Measurements from ENCODE around the gene ZNF263.
A peak's percentile ranks its signal among the peaks of the same experiment; 100 is the strongest.
"Not testable (repeated sequence)": the region's sequence is repeated elsewhere in the genome, so short reads cannot be mapped to it uniquely, and the experiment has no call there.

ZNF263 gene

DNA sequence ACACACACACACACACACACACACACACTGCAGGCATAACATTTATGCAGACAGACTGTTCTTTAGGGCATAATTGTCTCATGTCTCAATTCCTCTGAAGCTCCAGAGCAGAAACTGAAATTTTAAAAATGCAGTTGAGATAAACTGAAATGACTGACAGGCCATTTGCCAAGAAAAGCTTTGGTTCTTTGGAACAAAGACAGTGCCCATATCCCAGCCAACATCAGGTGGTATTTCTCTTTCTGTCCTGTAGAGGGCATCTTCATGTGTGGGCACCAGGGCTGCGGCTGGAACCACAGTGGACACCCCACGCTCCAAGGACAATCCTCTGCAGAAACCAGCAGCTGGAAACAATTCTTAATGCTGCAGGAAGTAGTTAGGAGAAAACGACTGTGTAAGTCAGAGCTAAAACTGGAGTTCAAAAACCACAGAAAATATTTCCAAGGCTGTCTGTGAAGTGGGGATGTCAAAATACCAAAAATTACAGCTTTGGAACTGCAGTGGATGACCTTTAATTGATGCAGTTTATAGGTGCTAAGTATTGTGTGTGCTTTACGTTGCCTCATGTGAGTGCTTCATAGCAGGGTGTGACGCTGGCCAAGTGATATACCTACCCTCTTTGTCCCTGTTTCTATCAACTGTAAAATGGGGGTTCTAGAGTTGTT, 16.3 kb upstream of the ZNF263 start:
- H3K4me3 ChIP-seq (ENCODE audit: low read length), result no peak overlapping the region
- no peak for DNase-seq (ENCODE audit: low read depth)
- TF ChIP-seq, protein P1, sequence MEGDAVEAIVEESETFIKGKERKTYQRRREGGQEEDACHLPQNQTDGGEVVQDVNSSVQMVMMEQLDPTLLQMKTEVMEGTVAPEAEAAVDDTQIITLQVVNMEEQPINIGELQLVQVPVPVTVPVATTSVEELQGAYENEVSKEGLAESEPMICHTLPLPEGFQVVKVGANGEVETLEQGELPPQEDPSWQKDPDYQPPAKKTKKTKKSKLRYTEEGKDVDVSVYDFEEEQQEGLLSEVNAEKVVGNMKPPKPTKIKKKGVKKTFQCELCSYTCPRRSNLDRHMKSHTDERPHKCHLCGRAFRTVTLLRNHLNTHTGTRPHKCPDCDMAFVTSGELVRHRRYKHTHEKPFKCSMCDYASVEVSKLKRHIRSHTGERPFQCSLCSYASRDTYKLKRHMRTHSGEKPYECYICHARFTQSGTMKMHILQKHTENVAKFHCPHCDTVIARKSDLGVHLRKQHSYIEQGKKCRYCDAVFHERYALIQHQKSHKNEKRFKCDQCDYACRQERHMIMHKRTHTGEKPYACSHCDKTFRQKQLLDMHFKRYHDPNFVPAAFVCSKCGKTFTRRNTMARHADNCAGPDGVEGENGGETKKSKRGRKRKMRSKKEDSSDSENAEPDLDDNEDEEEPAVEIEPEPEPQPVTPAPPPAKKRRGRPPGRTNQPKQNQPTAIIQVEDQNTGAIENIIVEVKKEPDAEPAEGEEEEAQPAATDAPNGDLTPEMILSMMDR (conservative IDR thresholded peaks at IDR 0.05; ENCODE audit: low read depth, low read length), result peak; percentile 65

DNA sequence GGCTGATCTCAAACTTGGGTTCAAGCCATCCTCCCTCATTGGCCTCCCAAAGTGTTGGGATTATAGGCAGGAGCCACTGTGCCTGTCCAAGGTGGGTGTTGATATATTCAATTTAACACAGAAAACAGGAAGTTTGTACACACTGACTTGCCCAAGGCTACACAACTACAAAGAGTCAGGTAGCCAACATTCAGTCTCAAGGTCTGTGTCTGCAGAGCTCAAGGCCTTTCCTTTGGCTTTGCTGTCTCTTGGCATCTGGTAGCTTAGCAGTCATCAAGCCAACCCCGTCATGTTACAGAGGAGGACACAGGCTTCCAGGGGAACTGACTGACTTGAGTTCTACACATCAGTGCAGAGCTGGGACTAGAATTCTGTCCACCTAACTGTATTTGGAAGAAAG, 15.0 kb upstream of the ZNF263 start:
- TF ChIP-seq, protein P1 (conservative IDR thresholded peaks at IDR 0.05; ENCODE audit: low read depth, low read length), result no peak
- H3K4me3 ChIP-seq (ENCODE audit: low read length), result no peak overlapping the region
- DNase-seq (ENCODE audit: low read depth), result no peak

DNA sequence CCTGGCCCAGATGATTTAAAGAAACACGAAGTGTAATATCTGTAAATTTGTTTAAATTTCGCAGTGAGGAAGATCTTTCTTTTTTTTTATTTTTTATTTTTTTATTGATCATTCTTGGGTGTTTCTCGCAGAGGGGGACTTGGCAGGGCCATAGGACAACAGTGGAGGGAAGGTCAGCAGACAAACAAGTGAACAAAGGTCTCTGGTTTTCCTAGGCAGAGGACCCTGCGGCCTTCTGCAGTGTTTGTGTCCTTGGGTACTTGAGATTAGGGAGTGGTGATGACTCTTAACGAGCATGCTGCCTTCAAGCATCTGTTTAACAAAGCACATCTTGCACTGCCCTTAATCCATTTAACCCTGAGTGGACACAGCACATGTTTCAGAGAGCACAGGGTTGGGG, 12.6 kb upstream of the ZNF263 start:
- DNase-seq (ENCODE audit: low read depth); H3K4me3 ChIP-seq (ENCODE audit: low read length): not testable (repeated sequence)

DNA sequence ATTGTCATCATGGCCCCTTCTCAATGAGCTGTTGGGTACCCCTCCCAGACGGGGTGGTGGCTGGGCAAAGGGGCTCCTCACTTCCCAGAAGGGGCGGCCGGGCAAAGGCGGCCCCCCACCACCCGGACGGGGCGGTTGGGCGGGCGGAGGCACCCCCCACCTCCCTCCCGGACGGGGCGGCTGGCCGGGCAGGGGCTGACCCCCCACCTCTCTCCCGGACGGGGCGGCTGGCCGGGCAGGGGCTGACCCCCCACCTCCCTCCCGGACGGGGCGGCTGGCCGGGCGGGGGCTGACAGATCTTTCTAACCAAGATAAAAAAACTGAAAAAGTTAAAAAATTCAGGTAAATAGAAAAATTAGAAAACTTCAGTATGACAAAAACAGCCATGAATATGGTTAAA, 12.0 kb upstream of the ZNF263 start:
- H3K4me3 ChIP-seq (ENCODE audit: low read length); DNase-seq (ENCODE audit: low read depth): not testable (repeated sequence)

DNA sequence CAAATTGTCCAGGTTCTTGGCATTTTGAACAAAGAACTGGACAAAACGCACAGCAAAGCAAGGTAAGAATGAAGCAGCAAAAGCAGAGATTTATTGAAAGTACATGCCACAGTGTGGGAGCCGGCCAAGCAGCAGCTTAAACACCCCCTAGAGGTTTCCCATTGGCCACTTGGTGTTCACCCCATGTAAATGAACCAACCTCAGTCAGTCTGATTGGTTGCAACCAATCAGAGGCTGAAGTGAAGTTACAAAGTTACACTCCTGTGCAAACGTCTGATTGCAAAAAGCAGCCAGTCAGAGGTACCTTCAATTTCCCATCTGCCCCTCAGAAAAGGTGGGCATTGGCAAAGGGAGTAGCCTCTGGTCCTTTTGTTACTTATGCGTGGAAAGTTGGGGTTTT, 8.8 kb upstream of the ZNF263 start:
- TF ChIP-seq, protein P1 (conservative IDR thresholded peaks at IDR 0.05; ENCODE audit: low read depth, low read length), result no peak
- no peak for DNase-seq (ENCODE audit: low read depth)
- H3K4me3 ChIP-seq (ENCODE audit: low read length), result no peak overlapping the region

DNA sequence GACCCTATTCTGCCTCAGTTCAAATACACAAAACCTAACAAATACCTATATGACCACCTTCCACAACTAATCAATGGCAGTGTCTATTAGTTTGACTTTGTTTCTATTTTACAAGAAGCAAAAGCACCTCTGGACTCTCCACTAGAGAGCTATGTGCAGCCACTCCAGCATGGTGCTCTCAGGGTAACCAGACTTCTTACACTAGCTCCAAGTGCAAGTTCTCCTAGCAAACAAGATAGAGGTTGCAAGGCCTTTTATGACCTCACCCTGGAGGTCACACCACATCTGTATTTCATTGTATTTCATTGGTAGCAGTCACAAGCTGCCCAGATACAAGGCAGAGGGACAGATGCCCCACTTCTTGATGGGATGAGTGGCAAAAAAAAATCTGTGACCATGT, 8.3 kb upstream of the ZNF263 start:
- TF ChIP-seq, protein P1 (conservative IDR thresholded peaks at IDR 0.05; ENCODE audit: low read depth, low read length), result no peak
- no peak overlapping the region for H3K4me3 ChIP-seq (ENCODE audit: low read length)
- no peak for DNase-seq (ENCODE audit: low read depth)

DNA sequence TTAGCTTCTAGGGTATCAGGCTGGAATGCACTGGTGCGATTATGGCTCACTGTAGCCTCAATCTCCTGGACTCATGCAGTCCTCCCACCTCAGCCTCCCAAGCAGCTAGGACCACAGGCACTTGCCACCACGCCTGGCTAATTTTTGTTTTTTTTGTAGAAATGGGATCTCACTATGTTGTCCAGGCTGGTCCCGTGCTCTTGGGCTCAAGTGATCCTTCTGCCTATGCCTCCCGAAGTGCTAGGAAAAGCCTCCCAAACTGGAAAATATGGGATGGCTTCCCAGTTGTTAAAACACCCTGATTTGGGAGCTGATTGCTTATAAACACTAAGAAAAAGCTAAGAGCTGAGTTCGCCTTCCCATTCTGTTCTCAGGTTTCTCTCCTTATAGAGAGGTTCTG, 6.6 kb upstream of the ZNF263 start:
- TF ChIP-seq, protein P1 (conservative IDR thresholded peaks at IDR 0.05; ENCODE audit: low read depth, low read length), result no peak
- H3K4me3 ChIP-seq (ENCODE audit: low read length), result no peak overlapping the region
- no peak for DNase-seq (ENCODE audit: low read depth)

DNA sequence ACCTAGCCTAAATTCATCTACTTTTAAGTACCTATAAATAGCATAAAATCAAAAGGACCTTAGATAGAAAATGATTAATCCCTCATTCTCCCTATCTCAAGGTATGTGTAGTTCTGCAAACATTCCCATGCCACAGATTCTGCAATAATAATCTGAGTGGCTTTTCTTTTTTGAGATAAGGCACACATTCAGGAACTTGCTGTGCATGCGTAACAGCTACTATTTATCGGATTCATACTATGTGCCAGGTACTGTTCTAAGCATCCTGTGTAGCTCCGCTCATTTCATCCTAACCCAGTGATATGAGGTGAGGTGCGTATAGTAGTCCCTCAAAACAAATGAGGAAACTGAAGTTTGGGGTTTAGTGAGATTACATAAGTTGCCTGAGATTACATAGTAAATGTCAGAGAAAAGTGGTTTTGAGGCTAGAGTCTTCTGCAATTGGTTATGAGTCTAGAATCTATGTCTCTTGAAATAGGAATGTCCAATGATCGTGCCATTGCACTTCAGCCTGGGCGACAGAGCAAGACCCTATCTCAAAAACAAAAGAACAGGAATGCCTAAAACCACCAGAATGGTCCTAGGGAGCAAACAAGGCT, 2.0 kb upstream of the ZNF263 start:
- H3K4me3 ChIP-seq (ENCODE audit: low read length), result no peak overlapping the region
- TF ChIP-seq, protein P1 (conservative IDR thresholded peaks at IDR 0.05; ENCODE audit: low read depth, low read length), result no peak
- no peak for DNase-seq (ENCODE audit: low read depth)
